ENCODE measurements around the gene SDF4.
"Not testable (repeated sequence)": the region's sequence is repeated elsewhere in the genome, so short reads cannot be mapped to it uniquely, and the experiment has no call there.

The SDF4 gene

DNA sequence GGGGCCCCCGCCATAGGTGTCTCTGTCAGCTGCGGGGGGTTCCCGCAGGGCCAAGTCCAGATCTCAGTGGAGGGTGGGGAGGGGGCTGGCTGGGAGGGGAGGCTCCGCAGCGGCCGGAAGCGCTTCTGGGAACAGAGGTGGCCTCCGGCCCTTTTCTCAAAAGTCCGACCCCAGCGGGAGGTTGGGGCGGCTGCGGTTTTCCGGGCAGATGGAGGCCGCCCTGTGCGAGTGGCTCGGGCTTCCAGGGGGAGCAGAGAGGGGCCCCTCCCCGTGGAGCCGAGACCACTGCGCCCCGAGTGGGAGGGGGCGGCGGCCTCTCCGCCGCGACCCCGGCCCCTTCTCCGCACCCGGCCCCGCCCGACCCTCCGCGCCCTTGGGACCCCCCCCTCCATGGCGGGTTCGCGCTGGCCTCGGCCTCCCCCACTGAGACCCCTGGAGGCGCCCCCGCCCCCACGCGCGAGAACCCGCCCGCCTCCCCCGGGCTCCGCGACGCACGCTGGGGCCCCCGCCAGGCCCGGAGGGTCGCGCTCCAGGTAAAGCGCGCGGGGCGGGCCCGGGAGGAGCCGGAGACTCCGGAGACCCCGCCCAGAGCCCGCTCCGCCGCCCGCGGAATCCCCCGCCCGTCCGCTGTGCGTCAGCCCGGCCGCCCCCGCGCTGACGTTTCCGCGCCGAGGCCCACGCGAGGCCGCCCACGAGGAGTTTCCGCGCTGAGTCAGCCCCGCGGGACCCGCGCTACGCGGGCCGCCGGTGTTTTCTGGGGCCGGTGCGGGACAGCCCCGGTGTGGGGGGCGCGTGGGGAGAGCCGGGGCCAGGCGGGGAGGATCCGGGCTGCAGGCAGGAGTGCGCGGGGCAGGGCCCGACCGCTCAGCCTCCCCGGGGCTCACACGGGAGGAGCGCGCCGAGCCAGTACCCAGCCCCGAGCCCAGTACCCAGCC, 30.7 kb downstream of the SDF4 start:
- ATAC-seq (replicated peaks) = peak; percentile 83 to 84
- peaks cover 6 to 12% of the 10 kb centered on the region in 2 donors for H3K36me3 Mint-ChIP-seq
- H3K27me3 Mint-ChIP-seq = no peaks in the 10 kb centered on the region
- H3K4me3 Mint-ChIP-seq = peak overlapping the region; percentile 70 to 77
- H3K4me1 Mint-ChIP-seq = peaks cover 27 to 53% of the 10 kb centered on the region in 2 donors
- peak; percentile 93 for DNase-seq
- H3K9me3 Mint-ChIP-seq = peaks cover 0 to 2% of the 10 kb centered on the region in 2 donors
- peak overlapping the region; percentile 88 for H3K27ac Mint-ChIP-seq

DNA sequence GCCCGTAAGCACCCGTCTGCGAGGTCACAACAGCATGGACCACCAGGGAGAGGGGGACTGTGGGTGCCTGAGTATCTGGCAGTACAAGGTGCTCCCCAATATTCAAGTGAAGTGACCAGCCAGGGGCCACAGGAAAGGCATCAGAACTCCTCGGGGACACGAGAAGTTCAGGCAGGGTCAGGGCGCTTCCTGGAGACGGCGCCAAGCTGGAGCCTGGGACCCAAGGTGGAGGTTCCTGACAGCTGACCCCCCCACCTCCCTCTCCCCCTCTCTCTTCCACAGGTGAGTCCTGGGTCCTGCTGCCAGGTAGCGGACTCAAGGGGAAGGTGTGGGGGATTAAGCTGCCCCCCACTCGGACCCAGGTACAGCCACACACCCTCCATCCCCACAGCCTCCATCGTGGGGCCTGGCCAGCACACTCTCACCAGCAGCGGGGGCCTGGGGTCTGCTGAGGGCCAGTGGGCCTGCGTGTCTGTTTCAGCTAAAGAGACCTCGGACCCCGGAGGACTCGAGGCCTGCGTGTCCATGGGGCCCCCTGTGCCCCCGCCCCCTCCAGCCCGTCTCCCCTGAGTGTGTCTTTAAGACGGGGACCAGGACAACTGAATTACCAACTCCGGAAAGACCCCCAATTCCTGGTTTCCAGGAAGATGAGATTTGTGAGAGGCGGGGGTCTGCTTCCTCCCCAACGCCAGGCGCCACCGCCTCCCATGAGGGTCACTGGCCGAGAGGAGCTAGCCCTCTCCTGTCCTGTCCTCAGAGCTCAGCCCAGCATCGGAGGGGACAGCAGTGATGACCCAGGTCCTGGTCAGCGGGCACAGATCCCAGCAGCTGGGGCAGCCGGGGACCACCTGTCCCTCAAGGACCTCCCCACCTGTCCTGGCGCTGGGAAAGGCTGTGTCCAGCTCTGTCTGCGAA, 31.6 kb downstream of the SDF4 start:
- peaks cover 23 to 47% of the 10 kb centered on the region in 2 donors for H3K4me1 Mint-ChIP-seq
- no peak for DNase-seq
- peaks cover 13 to 14% of the 10 kb centered on the region in 2 donors for H3K36me3 Mint-ChIP-seq
- peak overlapping the region; percentile 70 to 77 for H3K4me3 Mint-ChIP-seq
- H3K9me3 Mint-ChIP-seq = peaks cover under 1 to 2% of the 10 kb centered on the region in 2 donors
- no peak for ATAC-seq (replicated peaks)
- no peaks in the 10 kb centered on the region for H3K27me3 Mint-ChIP-seq
- peak overlapping the region; percentile 88 for H3K27ac Mint-ChIP-seq

DNA sequence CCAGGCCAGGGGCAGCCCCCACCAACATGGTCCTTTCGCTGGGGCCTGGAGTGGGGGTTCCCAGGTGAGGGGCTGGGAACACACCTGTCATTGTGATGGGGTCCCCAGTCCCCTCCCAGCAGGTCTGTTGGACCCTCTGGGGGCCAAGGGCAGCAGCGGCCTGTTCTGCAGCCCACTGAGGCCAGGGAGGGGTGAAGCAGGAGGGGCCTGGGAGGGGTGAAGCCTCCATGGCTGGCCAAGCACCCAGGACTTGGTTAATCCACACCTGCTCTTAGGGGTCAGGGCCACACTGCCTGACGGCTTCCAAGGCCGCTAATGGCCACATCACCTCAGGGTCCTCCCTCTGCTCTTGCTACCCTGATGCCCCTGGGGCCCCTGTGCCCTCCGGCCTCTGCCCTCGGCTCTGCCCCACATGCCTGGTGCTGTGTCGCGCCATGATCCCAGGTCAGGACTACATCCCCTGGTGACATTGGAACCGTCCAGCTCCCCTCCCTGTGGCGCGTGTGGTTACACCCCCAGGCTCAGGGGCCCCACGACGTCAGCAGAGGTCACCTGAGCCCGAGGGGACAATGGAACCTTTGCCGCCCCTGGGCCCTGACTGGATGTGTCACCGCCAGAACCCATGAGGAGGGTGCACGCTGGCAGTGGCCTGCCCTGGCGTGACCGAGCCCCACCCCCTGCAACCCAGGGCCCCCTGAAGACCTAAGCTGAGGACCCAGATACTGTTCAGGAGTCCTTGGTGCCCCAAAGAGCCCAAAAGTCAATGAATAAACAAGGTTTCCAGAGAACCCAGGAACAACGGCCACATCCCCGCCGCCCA, 32.5 kb downstream of the SDF4 start:
- Mint-ChIP-seq H3K9me3 (peaks cover 6 to 9% of the 10 kb centered on the region in 2 donors), H3K27me3 (no peaks in the 10 kb centered on the region)

DNA sequence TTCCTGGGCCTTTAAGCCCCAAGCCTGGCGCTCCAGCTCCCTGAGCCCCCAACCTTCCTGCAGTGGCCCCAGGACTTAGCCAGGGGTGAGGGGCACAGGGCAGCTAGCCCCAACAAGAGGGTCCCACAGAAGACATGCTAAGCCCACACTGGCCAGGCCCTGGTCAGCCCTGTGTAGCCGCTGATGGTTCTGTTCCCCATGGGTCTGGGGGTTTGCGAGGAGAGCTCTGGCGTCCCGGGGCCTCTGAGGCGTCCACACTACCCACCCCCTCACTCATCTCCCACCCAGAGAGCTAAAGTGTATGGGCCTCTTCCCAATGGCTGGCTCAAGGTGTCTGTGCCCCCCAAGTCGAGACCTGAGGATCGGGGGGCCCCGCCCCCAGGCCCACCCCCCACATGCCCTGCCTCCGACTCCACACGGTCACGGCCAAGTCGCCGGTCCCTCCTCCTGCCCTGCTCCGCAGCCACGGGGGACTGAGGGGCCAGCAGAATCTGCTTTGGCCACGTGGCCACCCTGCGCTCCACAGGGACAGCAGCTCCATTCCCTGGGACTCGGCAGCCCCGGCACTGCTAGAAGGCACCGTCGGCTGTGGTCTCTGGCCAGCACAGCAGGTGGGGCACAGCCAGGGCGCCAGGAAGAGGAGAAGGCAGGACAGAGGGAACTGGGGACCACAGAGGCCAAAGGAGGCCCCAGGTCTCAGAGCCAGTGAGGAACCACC, 33.2 kb downstream of the SDF4 start:
- no peak for DNase-seq
- no peak for ATAC-seq (replicated peaks)
- H3K36me3 Mint-ChIP-seq = peaks cover 12 to 19% of the 10 kb centered on the region in 2 donors
- H3K27me3 Mint-ChIP-seq = no peaks in the 10 kb centered on the region
- peaks cover 15 to 30% of the 10 kb centered on the region in 2 donors for H3K4me1 Mint-ChIP-seq
- H3K4me3 Mint-ChIP-seq = no peak overlapping the region
- peaks cover 7 to 10% of the 10 kb centered on the region in 2 donors for H3K9me3 Mint-ChIP-seq
- no peak overlapping the region for H3K27ac Mint-ChIP-seq

More for the DNA sequence above, 32.5 kb downstream of the SDF4 start:
- ATAC-seq (replicated peaks) (no peak), DNase-seq (no peak)
- Mint-ChIP-seq H3K4me3 (peak overlapping the region; percentile 28 to 48), H3K27ac (peak overlapping the region; percentile 88), H3K36me3 (peaks cover 14 to 21% of the 10 kb centered on the region in 2 donors), H3K4me1 (peaks cover 20 to 38% of the 10 kb centered on the region in 2 donors)

DNA sequence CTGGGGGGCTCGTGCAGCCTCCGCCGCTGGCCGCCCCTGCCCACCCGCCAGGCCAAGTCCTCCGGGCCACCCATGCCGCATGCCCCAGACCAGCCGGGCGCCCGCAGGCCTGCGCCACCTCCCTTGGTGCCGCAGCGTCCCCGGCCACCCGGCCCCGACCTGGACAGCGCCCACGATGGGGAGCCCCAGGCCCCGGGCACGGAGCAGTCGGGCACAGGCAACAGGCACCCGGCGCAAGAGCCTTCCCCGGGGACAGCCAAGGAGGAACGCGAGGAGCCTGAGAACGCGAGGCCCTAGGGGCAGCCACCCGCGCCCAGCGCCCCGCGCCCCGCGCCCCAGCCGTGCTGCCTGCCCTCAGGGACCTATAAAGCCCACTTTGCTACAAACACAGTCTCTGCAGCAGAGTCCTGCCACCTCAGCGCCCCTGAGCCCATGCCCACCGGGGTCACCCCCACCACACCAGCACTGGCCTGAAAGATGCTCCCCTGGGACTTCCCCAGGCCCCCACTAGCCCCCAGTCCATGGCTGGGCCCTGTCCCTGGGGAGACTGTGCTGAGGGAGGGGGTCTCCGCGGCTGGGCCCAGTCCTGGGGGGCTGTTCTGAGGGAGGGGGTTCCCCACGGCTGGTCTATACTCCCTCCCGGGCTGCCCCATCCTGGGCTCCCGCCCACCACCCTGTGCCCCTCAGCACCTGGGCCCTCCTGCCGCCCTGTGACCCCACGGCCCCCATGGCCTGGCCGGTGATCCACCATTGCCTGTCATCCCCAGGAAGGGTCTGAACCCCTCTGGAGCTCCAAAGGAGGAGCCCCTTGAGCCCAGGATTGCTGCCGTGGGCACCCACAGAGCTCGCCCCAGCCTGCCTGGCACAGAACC, 34.0 kb downstream of the SDF4 start:
- Mint-ChIP-seq H3K36me3 (peaks cover 11 to 18% of the 10 kb centered on the region in 2 donors), H3K27ac (no peak overlapping the region), H3K27me3 (no peaks in the 10 kb centered on the region), H3K4me3 (no peak overlapping the region), H3K9me3 (peaks cover 7 to 10% of the 10 kb centered on the region in 2 donors), H3K4me1 (peaks cover 15 to 27% of the 10 kb centered on the region in 2 donors)
- ATAC-seq (replicated peaks) (no peak), DNase-seq (no peak)

DNA sequence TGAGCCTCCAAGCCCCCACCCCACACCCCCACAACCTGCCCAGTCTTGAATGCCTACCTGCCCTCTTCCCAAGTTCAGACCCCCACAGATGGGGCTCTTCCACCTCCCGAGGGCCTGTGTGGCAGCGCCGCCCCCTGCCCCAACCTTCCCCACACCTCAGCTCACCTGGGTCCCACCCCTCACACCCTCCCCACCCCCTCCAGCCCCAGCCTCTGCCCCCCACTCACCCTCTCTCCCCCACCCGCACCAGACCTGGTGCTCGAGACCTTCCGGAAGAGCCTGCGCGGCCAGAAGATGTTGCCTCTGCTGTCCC, 34.7 kb downstream of the SDF4 start:
- H3K4me3 Mint-ChIP-seq = no peak overlapping the region
- no peak for ATAC-seq (replicated peaks)
- peaks cover 13 to 24% of the 10 kb centered on the region in 2 donors for H3K4me1 Mint-ChIP-seq
- peaks cover 9 to 17% of the 10 kb centered on the region in 2 donors for H3K36me3 Mint-ChIP-seq
- H3K9me3 Mint-ChIP-seq = peaks cover 7 to 11% of the 10 kb centered on the region in 2 donors
- H3K27ac Mint-ChIP-seq = no peak overlapping the region
- DNase-seq = no peak
- H3K27me3 Mint-ChIP-seq = peaks cover 0 to under 1% of the 10 kb centered on the region in 2 donors

DNA sequence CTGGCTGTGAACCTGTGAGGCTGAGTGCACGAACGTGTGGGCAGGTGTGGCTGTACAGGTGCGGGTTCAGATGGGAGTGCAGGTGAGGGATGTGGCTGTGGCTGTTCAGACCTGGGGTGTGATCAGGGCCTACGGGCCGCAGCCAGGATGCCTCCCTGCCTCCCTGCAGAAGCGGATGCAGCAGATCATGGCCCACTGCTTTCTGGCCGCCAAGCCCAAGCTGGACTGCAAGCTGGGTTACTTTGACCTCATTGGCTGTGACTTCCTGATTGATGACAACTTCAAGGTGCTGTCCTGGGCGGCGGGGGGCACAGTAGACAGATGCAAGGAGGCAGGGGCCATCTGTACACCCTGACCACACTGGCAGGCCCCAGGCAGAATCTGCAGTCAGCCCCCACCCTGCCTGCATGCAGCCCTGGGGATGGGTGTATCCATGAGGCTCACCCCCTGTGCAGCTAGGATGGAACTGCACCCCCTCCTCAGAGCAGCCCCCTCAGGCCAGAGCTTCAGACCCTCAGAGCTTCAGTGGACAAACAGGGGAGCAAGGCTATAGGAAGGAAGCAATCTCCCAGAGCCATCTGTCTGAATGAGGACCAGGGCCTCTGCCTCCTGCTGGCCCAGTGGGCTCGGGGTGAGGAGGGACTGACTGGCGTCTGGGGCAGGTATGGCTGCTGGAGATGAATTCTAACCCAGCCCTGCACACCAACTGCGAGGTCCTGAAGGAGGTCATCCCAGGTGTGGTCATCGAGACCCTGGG, 35.2 kb downstream of the SDF4 start:
- DNase-seq (no peak), ATAC-seq (replicated peaks) (no peak)
- H3K27me3 Mint-ChIP-seq = peaks cover 0 to 5% of the 10 kb centered on the region in 2 donors
- peaks cover 11 to 22% of the 10 kb centered on the region in 2 donors for H3K36me3 Mint-ChIP-seq
- peaks cover 9 to 17% of the 10 kb centered on the region in 2 donors for H3K9me3 Mint-ChIP-seq
- peaks cover 13 to 24% of the 10 kb centered on the region in 2 donors for H3K4me1 Mint-ChIP-seq
- H3K4me3 Mint-ChIP-seq = no peak overlapping the region
- H3K27ac Mint-ChIP-seq = no peak overlapping the region

DNA sequence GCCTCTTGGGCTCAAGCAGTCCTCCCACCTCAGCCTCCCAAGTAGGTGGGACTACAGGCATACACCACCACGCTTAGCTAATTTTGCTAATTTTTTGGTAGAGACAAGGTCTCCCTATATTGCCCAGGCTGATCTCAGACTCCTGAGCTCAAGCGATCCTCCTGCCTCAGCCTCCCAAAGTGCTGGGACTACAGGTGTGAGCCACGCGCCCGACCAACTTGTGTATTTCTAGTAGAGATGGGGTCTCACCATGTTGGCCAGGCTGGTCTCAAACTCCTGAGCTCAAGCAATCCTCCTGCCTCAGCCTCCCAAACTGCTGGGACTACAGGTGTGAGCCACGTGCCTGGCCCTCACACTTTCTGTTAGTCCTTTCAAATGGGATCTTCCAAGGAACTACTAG, 36.1 kb downstream of the SDF4 start:
- H3K36me3 Mint-ChIP-seq = peaks cover 13 to 22% of the 10 kb centered on the region in 2 donors
- H3K4me3 Mint-ChIP-seq; ATAC-seq (replicated peaks); H3K27me3 Mint-ChIP-seq; DNase-seq: not testable (repeated sequence)
- peaks cover 13 to 24% of the 10 kb centered on the region in 2 donors for H3K4me1 Mint-ChIP-seq
- peak overlapping the region; percentile 20 for H3K27ac Mint-ChIP-seq
- peaks cover 9 to 17% of the 10 kb centered on the region in 2 donors for H3K9me3 Mint-ChIP-seq

DNA sequence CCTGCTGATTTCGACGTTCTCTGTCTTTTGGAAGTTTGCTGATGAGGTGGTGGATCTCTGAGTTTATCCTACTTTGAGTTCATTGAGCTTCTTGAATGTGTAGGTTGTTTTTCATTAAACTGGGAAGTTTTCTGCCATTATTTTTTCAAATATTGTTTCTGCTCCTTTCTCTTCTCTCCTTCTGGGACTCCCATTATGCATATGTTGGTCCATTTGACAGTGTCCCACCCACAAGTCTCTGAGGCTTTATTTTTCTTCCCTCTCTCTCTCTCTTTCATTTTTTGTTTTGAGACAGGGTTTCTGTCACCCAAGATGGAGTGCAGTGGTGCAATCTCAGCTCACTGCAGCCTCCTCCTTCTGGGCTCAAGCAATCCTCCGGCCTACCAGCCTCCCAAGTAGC, 37.1 kb downstream of the SDF4 start:
- no peak for DNase-seq
- Mint-ChIP-seq H3K27ac (no peak overlapping the region), H3K4me3 (no peak overlapping the region), H3K27me3 (peaks cover 0 to 5% of the 10 kb centered on the region in 2 donors), H3K4me1 (peaks cover 6 to 14% of the 10 kb centered on the region in 2 donors), H3K36me3 (peaks cover 13 to 22% of the 10 kb centered on the region in 2 donors), H3K9me3 (peaks cover 9 to 17% of the 10 kb centered on the region in 2 donors)
- ATAC-seq (replicated peaks) = no peak

DNA sequence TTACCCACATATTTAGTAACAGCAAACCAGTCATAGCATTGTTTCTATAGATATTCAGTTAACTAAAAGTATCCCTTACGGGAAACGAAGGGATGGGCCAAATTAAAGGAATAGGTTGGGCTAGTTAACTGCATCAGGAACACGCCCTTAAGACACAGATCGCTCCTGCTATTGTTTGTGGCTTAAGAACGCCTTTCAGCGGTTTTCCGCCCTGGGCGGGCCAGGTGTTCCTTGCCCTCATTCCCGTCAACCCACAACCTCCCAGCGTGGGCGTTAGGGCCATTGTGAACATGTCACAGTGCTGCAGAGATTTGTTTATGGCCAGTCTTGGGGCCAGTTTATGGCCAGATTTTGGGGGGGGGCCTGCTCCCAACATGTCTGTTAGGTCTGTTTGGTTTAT, 40.1 kb downstream of the SDF4 start:
- no peak for ATAC-seq (replicated peaks)
- Mint-ChIP-seq H3K9me3 (peaks cover 9 to 17% of the 10 kb centered on the region in 2 donors), H3K4me1 (peaks cover 0 to 5% of the 10 kb centered on the region in 2 donors), H3K27me3 (peaks cover 0 to 5% of the 10 kb centered on the region in 2 donors), H3K27ac (no peak overlapping the region), H3K4me3 (no peak overlapping the region), H3K36me3 (peaks cover 12 to 22% of the 10 kb centered on the region in 2 donors)
- DNase-seq = no peak

DNA sequence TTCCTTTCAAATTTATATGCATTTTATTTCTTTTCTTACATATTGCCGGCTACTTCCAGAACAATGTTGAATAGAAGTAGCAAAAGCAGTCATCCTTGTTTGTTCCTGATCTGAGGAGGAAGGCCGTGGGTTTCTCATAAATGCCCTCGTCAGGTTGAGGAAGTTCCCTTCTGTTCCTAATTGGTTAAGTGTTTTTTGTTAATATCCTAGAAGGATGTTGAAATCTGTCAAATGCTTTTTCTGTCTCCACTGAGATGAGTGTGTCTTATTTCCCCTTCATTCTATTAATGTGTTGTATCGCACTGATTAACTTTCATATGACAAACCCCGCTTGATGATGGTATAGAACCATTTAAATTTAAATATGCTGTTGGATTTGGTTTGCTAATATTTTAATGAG, 42.7 kb downstream of the SDF4 start:
- Mint-ChIP-seq H3K4me1 (peaks cover 3 to 7% of the 10 kb centered on the region in 2 donors), H3K27me3 (peaks cover 0 to 5% of the 10 kb centered on the region in 2 donors), H3K9me3 (peaks cover 2 to 7% of the 10 kb centered on the region in 2 donors), H3K4me3 (no peak overlapping the region), H3K36me3 (peaks cover 4 to 6% of the 10 kb centered on the region in 2 donors), H3K27ac (no peak overlapping the region)
- no peak for DNase-seq
- no peak for ATAC-seq (replicated peaks)

DNA sequence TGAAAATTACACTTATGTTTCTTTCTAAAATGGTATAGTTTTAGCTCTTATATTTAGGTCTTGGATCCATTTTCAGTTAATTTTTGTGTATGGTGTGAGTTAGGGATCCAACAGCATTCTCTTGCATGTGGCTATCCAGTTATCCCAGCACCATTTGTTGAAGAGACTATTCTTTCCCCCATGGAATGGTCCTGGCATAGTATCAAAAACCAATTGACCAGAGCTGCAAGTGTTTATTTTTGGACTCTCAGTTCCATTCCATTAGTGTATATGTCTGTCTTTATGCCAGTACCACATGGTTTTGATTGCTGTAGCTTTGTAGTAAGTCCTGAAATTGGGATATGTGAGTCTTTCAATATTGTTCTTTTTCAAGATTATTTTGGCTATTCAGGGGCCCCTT, 43.9 kb downstream of the SDF4 start:
- no peak for ATAC-seq (replicated peaks)
- DNase-seq = no peak
- H3K4me3 Mint-ChIP-seq = no peak overlapping the region
- H3K4me1 Mint-ChIP-seq = peaks cover 5 to 15% of the 10 kb centered on the region in 2 donors
- no peak overlapping the region for H3K27ac Mint-ChIP-seq
- peaks cover 2 to 7% of the 10 kb centered on the region in 2 donors for H3K9me3 Mint-ChIP-seq
- peaks cover 4 to 6% of the 10 kb centered on the region in 2 donors for H3K36me3 Mint-ChIP-seq
- peaks cover 9 to 10% of the 10 kb centered on the region in 2 donors for H3K27me3 Mint-ChIP-seq

Measured in stimulated activated naive B cell treated with anti-CD40 and anti-IgM and Interleukin-4, amounts not matched to agents 10 μg/mL and 1 μg/mL and 100 μg/mL, for 72 hours (primary cell).